Progenitor cell of endocrine pancreas (in vitro differentiated cells): ENCODE measurements around the gene ZNF592. TPM values are rescaled to one million over a fixed set of nuclear protein-coding genes. Genes with fewer than 3 reads are reported as not detected.

Experiments
- DNase-seq: peaks from one replicate; pipeline ENCODE4 v3.0.0; 2021; ENCODE audit warnings: low spot score; ENCODE audit not compliant: unreplicated experiment
- H3K27ac Mint-ChIP-seq: 2 replicates; pipeline ENCODE4 v1.8.0; 2021; ENCODE audit warnings: mild to moderate bottlenecking, moderate library complexity, mixed read lengths
- H3K27me3 Mint-ChIP-seq: 2 replicates; pipeline ENCODE4 v1.8.0; 2021; ENCODE audit warnings: mixed read lengths
- H3K36me3 Mint-ChIP-seq: 2 replicates; pipeline ENCODE4 v1.8.0; 2022; ENCODE audit warnings: mixed read lengths; ENCODE audit not compliant: insufficient read depth
- H3K4me1 Mint-ChIP-seq: 2 replicates; pipeline ENCODE4 v1.8.0; 2021; ENCODE audit warnings: low read depth, mixed read lengths
- H3K4me3 Mint-ChIP-seq: 2 replicates; pipeline ENCODE4 v1.8.0; 2021; ENCODE audit warnings: low read depth, mild to moderate bottlenecking, moderate library complexity, mixed read lengths
- H3K9me3 Mint-ChIP-seq: 2 replicates; pipeline ENCODE4 v1.8.0; 2021; ENCODE audit warnings: low read depth, mixed read lengths
- total RNA-seq: library from RNA; stranded (reverse); gene quantifications from 2 replicates; pipeline ENCODE4 v1.2.1, GENCODE V29; 2021
- TF ChIP-seq, protein P1 (sequence below): fragments of 200-600 bp; sonication (generic); IDR thresholded peaks from one replicate; pipeline ENCODE4 v1.5.0; 2021; ENCODE audit warnings: antibody characterized with exemption, mild to moderate bottlenecking; ENCODE audit not compliant: unreplicated experiment

ZNF592 gene
- total RNA-seq, 1 donor from 2014 or later = 40.5 TPM

DNA sequence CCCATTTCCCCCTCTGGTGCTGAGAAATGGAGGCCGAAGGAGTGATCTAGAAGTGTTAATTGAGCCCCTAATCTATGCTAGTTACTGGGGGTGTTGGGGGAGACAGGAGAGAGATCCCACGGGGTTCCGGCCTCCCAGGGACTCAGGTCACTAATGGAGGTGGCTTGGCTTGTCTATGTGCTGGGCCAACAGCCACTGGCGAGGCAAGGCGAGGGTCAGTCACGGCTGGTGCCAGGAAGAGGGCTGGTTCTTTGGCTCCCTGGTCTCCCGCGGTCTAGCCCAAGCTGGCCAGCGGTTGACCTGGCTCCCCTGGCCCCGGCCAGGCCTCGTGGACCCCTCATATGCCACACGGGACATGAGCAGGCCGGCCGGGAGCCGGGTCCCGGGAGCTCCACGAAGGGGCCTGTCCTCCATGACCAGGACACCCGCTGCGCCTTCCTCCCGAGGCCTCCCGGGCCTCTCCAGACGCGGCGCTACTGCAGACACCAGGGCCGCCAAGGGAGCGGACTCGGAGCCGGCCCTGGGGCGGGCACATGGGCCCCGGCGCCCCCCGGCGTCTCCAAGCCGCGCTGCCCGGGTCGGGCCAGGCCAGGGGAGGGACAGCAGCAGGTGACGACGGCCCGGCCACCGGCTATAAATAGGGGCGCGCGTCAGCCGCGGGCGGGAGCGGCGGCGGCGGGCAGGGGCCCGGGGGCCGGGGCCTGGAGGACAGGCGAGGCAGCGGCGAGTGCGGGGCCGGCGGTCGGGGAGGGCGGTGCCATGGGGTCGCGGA, 68.5 kb downstream of the ZNF592 start, which contains the start of gene ALPK3:
ALPK3 (plus strand) TSS at position 663 of the 772 bp plus-strand sequence; CDS start at position 760, 97 bp downstream.
- H3K9me3 Mint-ChIP-seq = no peaks in the 10 kb centered on the region
- H3K4me1 Mint-ChIP-seq = peaks cover 41% of the 10 kb centered on the region
- H3K27ac Mint-ChIP-seq = peak within 1 kb of the TSS; percentile 99
- no peaks in the 10 kb centered on the region for H3K27me3 Mint-ChIP-seq
- H3K4me3 Mint-ChIP-seq = peak within 1 kb of the TSS; percentile 90
- peaks cover 9% of the 10 kb centered on the region for H3K36me3 Mint-ChIP-seq
- peak; percentile 80 for DNase-seq
- TF ChIP-seq, protein P1, sequence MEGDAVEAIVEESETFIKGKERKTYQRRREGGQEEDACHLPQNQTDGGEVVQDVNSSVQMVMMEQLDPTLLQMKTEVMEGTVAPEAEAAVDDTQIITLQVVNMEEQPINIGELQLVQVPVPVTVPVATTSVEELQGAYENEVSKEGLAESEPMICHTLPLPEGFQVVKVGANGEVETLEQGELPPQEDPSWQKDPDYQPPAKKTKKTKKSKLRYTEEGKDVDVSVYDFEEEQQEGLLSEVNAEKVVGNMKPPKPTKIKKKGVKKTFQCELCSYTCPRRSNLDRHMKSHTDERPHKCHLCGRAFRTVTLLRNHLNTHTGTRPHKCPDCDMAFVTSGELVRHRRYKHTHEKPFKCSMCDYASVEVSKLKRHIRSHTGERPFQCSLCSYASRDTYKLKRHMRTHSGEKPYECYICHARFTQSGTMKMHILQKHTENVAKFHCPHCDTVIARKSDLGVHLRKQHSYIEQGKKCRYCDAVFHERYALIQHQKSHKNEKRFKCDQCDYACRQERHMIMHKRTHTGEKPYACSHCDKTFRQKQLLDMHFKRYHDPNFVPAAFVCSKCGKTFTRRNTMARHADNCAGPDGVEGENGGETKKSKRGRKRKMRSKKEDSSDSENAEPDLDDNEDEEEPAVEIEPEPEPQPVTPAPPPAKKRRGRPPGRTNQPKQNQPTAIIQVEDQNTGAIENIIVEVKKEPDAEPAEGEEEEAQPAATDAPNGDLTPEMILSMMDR = peak; percentile 41

- TF ChIP-seq, protein P1 = no peak
- H3K4me3 Mint-ChIP-seq = peak overlapping the region; percentile 90
Measured at GRCh38 chr15:84817466-84818081, 69.2 kb downstream of the ZNF592 start.

GRCh38 chr15:84818261-84819131, 70.1 kb downstream of the ZNF592 start:
- H3K27me3 Mint-ChIP-seq = no peaks in the 10 kb centered on the region
- H3K4me1 Mint-ChIP-seq = peaks cover 46% of the 10 kb centered on the region

More at GRCh38 chr15:84817466-84818081, 69.2 kb downstream of the ZNF592 start:
- Mint-ChIP-seq H3K27me3 (no peaks in the 10 kb centered on the region), H3K9me3 (no peaks in the 10 kb centered on the region), H3K36me3 (peaks cover 11% of the 10 kb centered on the region), H3K4me1 (peaks cover 46% of the 10 kb centered on the region), H3K27ac (peak overlapping the region; percentile 99)
- DNase-seq = peak; percentile 48

GRCh38 chr15:84819291-84819768, 70.9 kb downstream of the ZNF592 start:
- no peak for DNase-seq
- Mint-ChIP-seq H3K27me3 (no peaks in the 10 kb centered on the region), H3K36me3 (peaks cover 17% of the 10 kb centered on the region)

More at GRCh38 chr15:84818261-84819131, 70.1 kb downstream of the ZNF592 start:
- Mint-ChIP-seq H3K27ac (peak overlapping the region; percentile 99), H3K4me3 (peak overlapping the region; percentile 90), H3K9me3 (no peaks in the 10 kb centered on the region), H3K36me3 (peaks cover 11% of the 10 kb centered on the region)
- TF ChIP-seq, protein P1 = peak; percentile 26
- DNase-seq = no peak

More at GRCh38 chr15:84819291-84819768, 70.9 kb downstream of the ZNF592 start:
- TF ChIP-seq, protein P1 = peak; percentile 48
- peak overlapping the region; percentile 99 for H3K27ac Mint-ChIP-seq
- H3K4me3 Mint-ChIP-seq = peak overlapping the region; percentile 90
- H3K9me3 Mint-ChIP-seq = no peaks in the 10 kb centered on the region
- H3K4me1 Mint-ChIP-seq = peaks cover 49% of the 10 kb centered on the region
